OCI-LY7 (cell line): ENCODE measurements around the gene PLCZ1. TPM values are rescaled to one million over a fixed set of nuclear protein-coding genes. Genes with fewer than 3 reads are reported as not detected.

Experiments used
- BruUV-seq: library from RNA; stranded (reverse); fragments of 400-500 nt; replicated peaks from 2 replicates; lab custom pipeline; 2021; lab: Mats Ljungman, UMichigan
- CTCF ChIA-PET: fragments of 300-600 bp; sonication (Branson Sonifier 250); formaldehyde crosslinking; loops from one replicate; lab custom pipeline; 2022; ENCODE audit warnings: antibody characterized with exemption; ENCODE audit not compliant: unreplicated experiment; lab: Charles Lee
- POLR2A ChIA-PET: fragments of 300-600 bp; sonication (Branson Sonifier 250); formaldehyde crosslinking; loops from one replicate; lab custom pipeline; 2022; ENCODE audit warnings: antibody characterized with exemption; lab: Charles Lee
- DNase-seq: peaks from one replicate; pipeline ENCODE4 v3.0.0-alpha.2; 2015; ENCODE audit warnings: low spot score
- H2AFZ ChIP-seq: fragments of 200-600 bp; sonication (generic), shearing (Covaris generic); 2 replicates; pipeline ENCODE4 v1.6.1; 2014; ENCODE audit warnings: mild to moderate bottlenecking, antibody characterized with exemption, low read length, moderate library complexity
- H3K27ac ChIP-seq: fragments of 200-600 bp; sonication (generic); 2 replicates; pipeline ENCODE4 v1.5.1; 2014; ENCODE audit warnings: mixed run types, low read depth, mild to moderate bottlenecking, moderate library complexity, low read length, inconsistent platforms; ENCODE audit not compliant: poor library complexity, severe bottlenecking
- H3K36me3 ChIP-seq: fragments of 200-600 bp; sonication (generic); 2 replicates; pipeline ENCODE4 v1.6.1; 2014; ENCODE audit warnings: mild to moderate bottlenecking, antibody characterized with exemption, low read length, moderate library complexity, mixed read lengths; ENCODE audit not compliant: insufficient read depth
- H3K4me1 ChIP-seq: fragments of 200-600 bp; sonication (generic); 2 replicates; pipeline ENCODE4 v1.5.1; 2014; ENCODE audit warnings: mild to moderate bottlenecking, low read length; ENCODE audit not compliant: insufficient read depth, poor library complexity, severe bottlenecking
- H3K4me2 ChIP-seq: fragments of 200-600 bp; sonication (generic); 2 replicates; pipeline ENCODE4 v1.6.1; 2014; ENCODE audit warnings: mild to moderate bottlenecking, low read length
- H3K4me3 ChIP-seq: fragments of 200-600 bp; sonication (generic); 2 replicates; pipeline ENCODE4 v1.5.1; 2014; ENCODE audit warnings: mild to moderate bottlenecking, low read depth, low read length; ENCODE audit not compliant: poor library complexity, severe bottlenecking
- H3K79me2 ChIP-seq: fragments of 200-600 bp; sonication (generic); 2 replicates; pipeline ENCODE4 v1.6.1; 2016; ENCODE audit warnings: low read depth, mild to moderate bottlenecking, low read length, moderate library complexity, mixed read lengths; ENCODE audit not compliant: insufficient read depth
- H3K9me2 ChIP-seq: fragments of 200-600 bp; sonication (generic); 2 replicates; pipeline ENCODE4 v1.6.1; 2016; ENCODE audit warnings: mild to moderate bottlenecking, low read length, mixed read lengths; ENCODE audit not compliant: insufficient read depth
- H3K9me3 ChIP-seq: fragments of 200-600 bp; sonication (generic); 2 replicates; pipeline ENCODE4 v1.6.1; 2014; ENCODE audit warnings: mild to moderate bottlenecking, mixed run types, low read length, mixed read lengths
- H4K20me1 ChIP-seq: fragments of 200-600 bp; sonication (generic); 2 replicates; pipeline ENCODE4 v1.6.1; 2014; ENCODE audit warnings: mild to moderate bottlenecking, antibody characterized with exemption, low read length, moderate library complexity, mixed read lengths; ENCODE audit not compliant: insufficient read depth
- CTCF ChIP-seq: fragments of 200-600 bp; sonication (generic); conservative IDR thresholded peaks from 2 replicates; pipeline ENCODE4 v1.5.1; 2014; ENCODE audit warnings: mild to moderate bottlenecking, antibody characterized with exemption, low read length, moderate library complexity, mixed read lengths
- EZH2phosphoT487 ChIP-seq: fragments of 200-600 bp; sonication (generic); IDR thresholded peaks from 2 replicates; pipeline ENCODE4 v1.6.1; 2018; ENCODE audit warnings: low read depth, borderline replicate concordance, mild to moderate bottlenecking, mixed run types, antibody characterized with exemption, low read length, moderate library complexity, mixed read lengths
- intact Hi-C: fragments of 100-400 bp; cut with micrococcal nuclease; formaldehyde crosslinking; loops from one replicate; pipeline ENCODE4 v1.10.0; 2022; ENCODE audit not compliant: unreplicated experiment
- total RNA-seq, 2 experiments: library from RNA; depleted of rRNA in 1 of 2; stranded (reverse); fragments of >200 nt in 1 of 2; shearing (Covaris generic) in 1 of 2; gene quantifications; 2 replicates each; pipeline ENCODE4 v1.2.3, GENCODE V29; 2014 to 2022

Gene PLCZ1
- total RNA-seq, 2 experiments from 2014 or later = not detected

DNA sequence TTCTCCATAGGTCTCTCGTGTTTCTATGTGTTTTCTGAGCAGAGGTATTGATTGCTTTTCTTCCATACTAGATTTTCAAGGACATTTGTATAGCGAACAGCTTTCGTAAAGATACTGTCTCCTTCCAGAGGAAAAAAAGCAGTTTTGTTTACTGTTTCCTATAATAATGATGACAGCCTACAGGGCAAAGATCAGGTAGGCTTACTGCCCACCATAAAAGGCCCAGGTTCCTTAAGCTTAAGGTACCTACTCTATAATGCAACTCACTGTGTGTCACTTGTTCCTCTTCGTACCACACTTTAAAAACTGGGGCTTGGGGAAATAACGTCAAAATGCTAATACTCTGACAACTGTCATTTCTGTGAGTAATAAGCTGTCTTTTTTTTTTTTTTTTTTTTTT is 6.7 kb downstream of the PLCZ1 start:
- Histone ChIP-seq H2AFZ (no peak overlapping the region), H3K4me3 (no peak overlapping the region), H3K4me2 (no peak overlapping the region), H4K20me1 (no peaks in the 10 kb centered on the region), H3K4me1 (no peaks in the 10 kb centered on the region), H3K27ac (no peak overlapping the region), H3K9me2 (no peaks in the 10 kb centered on the region), H3K79me2 (no peaks in the 10 kb centered on the region), H3K36me3 (no peaks in the 10 kb centered on the region), H3K9me3 (no peaks in the 10 kb centered on the region)
- no peak for DNase-seq
- TF ChIP-seq CTCF = no peak
- TF ChIP-seq EZH2phosphoT487 = no peak
- ChIA-PET CTCF (no interaction called here), POLR2A (interaction anchor here (0.6 to 0.9 kb wide), 3 partner anchors 12 to 426 kb away, joined by 3 read pairs; no protein-coding TSS in a partner anchor)
- intact Hi-C loops = no loop called here
- BruUV-seq = no TSS peak

- H3K9me3 ChIP-seq = no peaks in the 10 kb centered on the region
- no peaks in the 10 kb centered on the region for H3K36me3 ChIP-seq
- H4K20me1 ChIP-seq = no peaks in the 10 kb centered on the region
- no peak overlapping the region for H3K4me3 ChIP-seq
- TF ChIP-seq EZH2phosphoT487 = no peak
- no peak for TF ChIP-seq CTCF
- no peaks in the 10 kb centered on the region for H3K4me1 ChIP-seq
- no peak for DNase-seq
- ChIA-PET POLR2A (no interaction called here), CTCF (no interaction called here)
- H2AFZ ChIP-seq = no peak overlapping the region
- intact Hi-C loops = no loop called here
- H3K4me2 ChIP-seq = no peak overlapping the region
- H3K79me2 ChIP-seq = no peaks in the 10 kb centered on the region
- no peaks in the 10 kb centered on the region for H3K9me2 ChIP-seq
- no peak overlapping the region for H3K27ac ChIP-seq
- no TSS peak for BruUV-seq
Observed at GRCh38 chr12:18723752-18724151, 14.1 kb downstream of the PLCZ1 start.

- no peak overlapping the region for H3K4me3 ChIP-seq
- no peak overlapping the region for H3K27ac ChIP-seq
- no peaks in the 10 kb centered on the region for H3K79me2 ChIP-seq
- no peak overlapping the region for H3K4me2 ChIP-seq
- no peaks in the 10 kb centered on the region for H4K20me1 ChIP-seq
- TF ChIP-seq EZH2phosphoT487 (no peak), CTCF (no peak)
- DNase-seq = no peak
- H3K4me1 ChIP-seq = no peaks in the 10 kb centered on the region
- ChIA-PET POLR2A (no interaction called here), CTCF (no interaction called here)
- intact Hi-C loops = no loop called here
- H3K9me3 ChIP-seq = no peaks in the 10 kb centered on the region
- BruUV-seq = no TSS peak
- no peaks in the 10 kb centered on the region for H3K9me2 ChIP-seq
- H3K36me3 ChIP-seq = no peaks in the 10 kb centered on the region
- H2AFZ ChIP-seq = no peak overlapping the region
Observed at GRCh38 chr12:18721452-18721851, 16.4 kb downstream of the PLCZ1 start.
